Sigmoid colon (tissue), 7 donors: ENCODE measurements around the gene FOXC1. TPM values are rescaled to one million over a fixed set of nuclear protein-coding genes. Genes with fewer than 3 reads are reported as not detected.

Source experiments
- DNase-seq: peaks from one replicate; pipeline ENCODE4 v3.0.0-alpha.2; 2019
- H3K27ac ChIP-seq, 4 donors: fragments of 200-600 bp; sonication (generic); one replicate each; pipeline ENCODE4 v1.5.1; 2016 to 2019; ENCODE audit warnings: mild to moderate bottlenecking in 1 of 4
- H3K27me3 ChIP-seq, 3 donors: fragments of 200-600 bp; sonication (generic); one replicate each; pipeline ENCODE4 v1.5.1; 2019; ENCODE audit warnings: mild to moderate bottlenecking in 1 of 3
- H3K36me3 ChIP-seq, 4 donors: fragments of 200-600 bp; sonication (generic); one replicate each; pipeline ENCODE4 v1.5.1; 2016 to 2019
- H3K4me1 ChIP-seq, 4 donors: fragments of 200-600 bp; sonication (generic); one replicate each; pipeline ENCODE4 v1.5.1; 2017 to 2019
- H3K4me3 ChIP-seq, 4 donors: fragments of 200-600 bp; sonication (generic); one replicate each; pipeline ENCODE4 v1.5.1; 2017 to 2019; ENCODE audit warnings: mild to moderate bottlenecking in 2 of 4, moderate library complexity in 1 of 4
- H3K9me3 ChIP-seq, 4 donors: fragments of 200-600 bp in 3 of 4; sonication (generic) in 3 of 4; one replicate each; pipeline versions ENCODE4 v1.5.1 to v1.6.1; 2013 to 2019
- EP300 ChIP-seq, 4 donors: sonication (generic); formaldehyde crosslinking; IDR thresholded peaks; one replicate each; pipeline ENCODE4 v1.6.1; 2017; ENCODE audit warnings: antibody characterized with exemption in 4 of 4
- POLR2A ChIP-seq, 2 donors: fragments of 450-650 bp; IDR thresholded peaks; one replicate each; pipeline ENCODE4 v1.6.1; 2016; ENCODE audit warnings: antibody characterized with exemption in 2 of 2, mild to moderate bottlenecking in 2 of 2, moderate library complexity in 2 of 2
- POLR2AphosphoS5 ChIP-seq, 4 donors: sonication (generic); formaldehyde crosslinking; IDR thresholded peaks; one replicate each; pipeline ENCODE4 v1.6.1; 2017; ENCODE audit warnings: antibody characterized with exemption in 4 of 4
- WGBS, 2 donors: extraction: QIAGEN DNeasy Blood & Tissue Kit; methylation state at CpG; one replicate each; pipeline ENCODE4 v1.1.7; 2013; 5-methylcytosine and 5-hydroxymethylcytosine counted together
- intact Hi-C: fragments of 100-400 bp; cut with DNase I; formaldehyde crosslinking; loops from one replicate; pipeline ENCODE4 v1.15.1; 2023
- polyA plus RNA-seq, 3 donors: library from polyadenylated mRNA; stranded (reverse); fragments of 200-250 nt; gene quantifications; one replicate each; pipeline ENCODE4 v1.2.3, GENCODE V29; 2013
- total RNA-seq, 4 donors: library from RNA; depleted of rRNA; stranded (reverse); fragments of >200 nt; gene quantifications; one replicate each; pipeline ENCODE4 v1.1.0, GENCODE V29; 2016
- TF ChIP-seq, protein P1 (sequence below), 4 experiments: fragments of 450-650 bp in 3 of 4; fragments of 200-600 bp in 1 of 4; IDR thresholded peaks; one replicate each; pipeline ENCODE4 v1.5.1; 2016 to 2019; ENCODE audit warnings: antibody characterized with exemption in 4 of 4, mild to moderate bottlenecking in 3 of 4, moderate library complexity in 2 of 4
- donor health status: healthy with polysubstance abuse.
- donor health status: Bipolar disorder and iron deficiency.
- donor health status: healthy.

FOXC1 gene
- total and polyA plus RNA-seq, 7 donors = 0.60 to 3.0 (median 1.6) TPM; not detected in 1

DNA sequence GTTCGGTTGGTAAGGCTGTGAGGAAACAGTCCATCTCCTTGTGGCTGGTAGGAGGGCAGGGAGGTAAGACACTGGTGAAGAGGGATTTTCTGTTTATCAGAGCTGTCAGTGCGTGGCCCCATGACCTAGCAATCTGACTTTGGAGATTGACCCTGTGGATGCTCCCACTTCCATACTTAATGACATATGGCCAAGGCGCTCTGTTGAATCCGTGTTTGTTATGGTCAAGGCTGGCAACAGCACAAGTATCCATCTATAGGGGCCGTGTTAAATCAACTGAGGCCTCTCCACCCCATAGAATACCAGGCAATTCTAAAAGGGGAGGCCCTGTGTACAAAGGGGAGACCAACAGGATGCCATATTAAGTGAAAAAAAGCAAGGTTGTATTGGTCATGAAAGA is 25.6 kb upstream of the FOXC1 start:
- no peak overlapping the region for H3K27ac ChIP-seq
- WGBS, 2 donors = 73 to 87% methylated on average over 5 of the region's 5 CpGs
- DNase-seq = no peak
- no peaks in the 10 kb centered on the region for H3K36me3 ChIP-seq
- intact Hi-C loops = no loop called here
- TF ChIP-seq POLR2AphosphoS5 (IDR thresholded peaks at IDR 0.05) (no peak), POLR2A (IDR thresholded peaks at IDR 0.05) (no peak), EP300 (IDR thresholded peaks at IDR 0.05) (no peak)
- TF ChIP-seq, protein P1, sequence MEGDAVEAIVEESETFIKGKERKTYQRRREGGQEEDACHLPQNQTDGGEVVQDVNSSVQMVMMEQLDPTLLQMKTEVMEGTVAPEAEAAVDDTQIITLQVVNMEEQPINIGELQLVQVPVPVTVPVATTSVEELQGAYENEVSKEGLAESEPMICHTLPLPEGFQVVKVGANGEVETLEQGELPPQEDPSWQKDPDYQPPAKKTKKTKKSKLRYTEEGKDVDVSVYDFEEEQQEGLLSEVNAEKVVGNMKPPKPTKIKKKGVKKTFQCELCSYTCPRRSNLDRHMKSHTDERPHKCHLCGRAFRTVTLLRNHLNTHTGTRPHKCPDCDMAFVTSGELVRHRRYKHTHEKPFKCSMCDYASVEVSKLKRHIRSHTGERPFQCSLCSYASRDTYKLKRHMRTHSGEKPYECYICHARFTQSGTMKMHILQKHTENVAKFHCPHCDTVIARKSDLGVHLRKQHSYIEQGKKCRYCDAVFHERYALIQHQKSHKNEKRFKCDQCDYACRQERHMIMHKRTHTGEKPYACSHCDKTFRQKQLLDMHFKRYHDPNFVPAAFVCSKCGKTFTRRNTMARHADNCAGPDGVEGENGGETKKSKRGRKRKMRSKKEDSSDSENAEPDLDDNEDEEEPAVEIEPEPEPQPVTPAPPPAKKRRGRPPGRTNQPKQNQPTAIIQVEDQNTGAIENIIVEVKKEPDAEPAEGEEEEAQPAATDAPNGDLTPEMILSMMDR (IDR thresholded peaks at IDR 0.05) = no peak
- H3K4me3 ChIP-seq = no peak overlapping the region
- H3K9me3 ChIP-seq = no peaks in the 10 kb centered on the region
- H3K4me1 ChIP-seq = no peaks in the 10 kb centered on the region
- no peaks in the 10 kb centered on the region for H3K27me3 ChIP-seq

DNA sequence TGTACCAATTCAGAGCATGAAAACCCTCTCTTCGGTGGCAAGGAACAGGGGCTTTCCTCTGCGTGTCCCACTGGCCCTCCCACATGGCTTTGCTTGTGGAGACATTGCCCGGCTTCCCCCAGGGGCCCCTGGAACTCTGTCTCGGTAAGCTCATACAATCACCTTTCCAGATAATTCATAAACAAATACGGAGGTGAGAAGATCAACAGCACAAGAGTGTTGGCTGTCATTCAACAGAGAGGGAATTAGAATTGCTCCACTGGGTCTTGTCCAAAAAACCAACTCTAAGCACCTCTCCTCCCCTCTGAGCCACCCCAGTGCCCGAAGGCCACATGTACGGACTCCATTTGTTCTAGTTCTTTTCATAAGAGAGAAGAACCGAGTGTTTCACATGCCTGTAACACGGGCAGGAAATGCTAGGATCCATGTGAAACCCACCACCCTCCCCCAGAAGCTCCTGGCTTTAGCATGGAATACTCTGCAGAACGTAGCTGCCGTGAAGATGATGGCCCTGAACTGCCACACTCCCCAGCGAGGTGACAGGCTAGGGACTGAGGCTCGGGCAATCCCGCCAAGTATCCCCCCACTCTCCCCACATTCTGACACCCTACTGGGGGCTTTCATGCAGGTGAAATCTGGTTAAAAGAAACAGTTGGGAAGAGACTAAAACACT is 24.6 kb upstream of the FOXC1 start:
- DNase-seq = no peak
- no peaks in the 10 kb centered on the region for H3K27me3 ChIP-seq
- intact Hi-C loops = no loop called here
- H3K9me3 ChIP-seq = no peaks in the 10 kb centered on the region
- 86% methylated on average over 14 of the region's 14 CpGs for WGBS, 2 donors
- no peaks in the 10 kb centered on the region for H3K4me1 ChIP-seq
- no peak overlapping the region for H3K27ac ChIP-seq
- TF ChIP-seq POLR2A (IDR thresholded peaks at IDR 0.05) = no peak
- no peak overlapping the region for H3K4me3 ChIP-seq
- H3K36me3 ChIP-seq = no peaks in the 10 kb centered on the region

DNA sequence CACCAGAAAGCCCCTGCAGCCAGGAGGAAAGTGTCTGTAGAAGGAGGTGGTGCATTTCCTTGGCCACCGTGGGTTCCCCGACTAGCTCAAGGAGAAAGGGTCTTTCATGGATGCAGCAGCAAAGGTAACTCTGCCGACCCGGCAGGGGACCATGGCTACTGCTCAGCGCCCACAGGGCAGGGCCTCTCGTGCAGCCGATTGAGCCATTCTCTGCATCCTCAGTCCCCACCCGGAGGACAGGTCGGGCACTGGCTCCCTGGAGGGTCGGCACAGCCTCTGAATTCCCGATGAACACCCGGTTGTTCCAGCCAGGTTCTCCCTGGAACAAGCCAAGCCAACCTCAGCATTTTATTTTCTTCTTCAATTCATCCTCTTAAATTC is 24.1 kb upstream of the FOXC1 start:
- H3K27ac ChIP-seq = no peak overlapping the region
- intact Hi-C loops = no loop called here
- TF ChIP-seq POLR2AphosphoS5 (IDR thresholded peaks at IDR 0.05) (no peak), EP300 (IDR thresholded peaks at IDR 0.05) (no peak), POLR2A (IDR thresholded peaks at IDR 0.05) (no peak)
- TF ChIP-seq, protein P1 (IDR thresholded peaks at IDR 0.05) = no peak
- H3K4me1 ChIP-seq = no peaks in the 10 kb centered on the region
- no peak overlapping the region for H3K4me3 ChIP-seq
- no peak for DNase-seq
- 92 to 94% methylated on average over 12 of the region's 12 CpGs for WGBS, 2 donors
- H3K27me3 ChIP-seq = no peaks in the 10 kb centered on the region
- no peaks in the 10 kb centered on the region for H3K9me3 ChIP-seq
- no peaks in the 10 kb centered on the region for H3K36me3 ChIP-seq

DNA sequence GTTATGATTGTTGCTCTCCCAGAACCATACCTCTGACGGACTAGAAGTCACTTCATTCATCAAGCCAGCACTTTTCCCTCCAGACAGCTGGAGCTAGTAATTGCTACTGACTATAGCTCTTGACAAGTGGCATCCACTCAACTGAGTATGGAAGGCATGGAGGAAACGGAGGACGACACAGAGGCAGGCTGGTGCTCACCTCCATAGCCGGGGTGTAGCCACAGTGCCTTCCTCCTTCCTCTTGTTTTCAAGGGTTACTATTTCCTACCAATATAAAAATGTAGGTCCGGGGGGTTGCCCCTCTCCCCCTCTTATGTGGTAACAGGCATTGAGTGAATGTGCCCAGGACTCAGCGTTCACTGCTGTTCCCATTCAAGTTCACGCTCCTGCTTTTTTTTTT is 23.5 kb upstream of the FOXC1 start:
- no peak overlapping the region for H3K4me3 ChIP-seq

DNA sequence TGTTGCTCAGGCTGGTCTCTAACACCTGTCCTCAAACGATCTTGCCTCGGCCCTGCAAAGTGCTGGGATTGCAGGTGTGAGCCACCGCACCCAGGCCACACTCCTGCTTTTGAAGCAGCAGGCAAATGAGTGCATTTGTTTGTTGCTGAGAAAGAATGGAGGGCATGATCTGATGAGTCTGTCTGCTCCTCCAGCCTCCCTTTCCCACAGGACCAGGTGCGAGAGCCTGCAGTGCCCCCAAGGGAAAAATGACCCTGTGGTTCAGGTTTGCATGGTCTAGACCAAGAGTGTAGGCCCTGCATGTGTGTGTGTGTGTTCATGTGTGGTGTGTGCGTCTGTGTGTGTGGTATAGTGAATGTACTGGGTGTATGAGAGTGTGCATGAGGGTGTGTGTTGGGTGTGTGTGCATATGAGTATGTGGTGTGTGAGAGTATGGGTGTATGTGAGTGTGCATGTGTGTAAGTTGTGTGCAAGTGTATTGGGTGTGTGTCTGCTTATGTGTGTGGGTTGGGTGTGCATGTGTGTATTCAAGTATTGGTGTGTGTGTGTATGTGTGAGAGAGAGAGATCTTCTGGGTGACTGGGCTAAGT is 22.8 kb upstream of the FOXC1 start:
- intact Hi-C loops = no loop called here
- no peak for DNase-seq
- Histone ChIP-seq H3K36me3 (no peaks in the 10 kb centered on the region), H3K27ac (no peak overlapping the region), H3K4me1 (no peaks in the 10 kb centered on the region), H3K4me3 (no peak overlapping the region), H3K27me3 (no peaks in the 10 kb centered on the region), H3K9me3 (no peaks in the 10 kb centered on the region)
- TF ChIP-seq POLR2A (IDR thresholded peaks at IDR 0.05) (no peak), POLR2AphosphoS5 (IDR thresholded peaks at IDR 0.05) (no peak), EP300 (IDR thresholded peaks at IDR 0.05) (no peak)
- TF ChIP-seq, protein P1 (IDR thresholded peaks at IDR 0.05) = no peak
- 72 to 85% methylated on average over 5 of the region's 5 CpGs for WGBS, 2 donors

More for the DNA sequence above, 23.5 kb upstream of the FOXC1 start:
- WGBS, 2 donors = 93 to 95% methylated on average over 7 of the region's 7 CpGs
- Histone ChIP-seq H3K27ac (no peak overlapping the region), H3K9me3 (no peaks in the 10 kb centered on the region), H3K4me1 (no peaks in the 10 kb centered on the region), H3K36me3 (no peaks in the 10 kb centered on the region), H3K27me3 (no peaks in the 10 kb centered on the region)
- intact Hi-C loops = no loop called here
- DNase-seq = no peak
- TF ChIP-seq POLR2AphosphoS5 (IDR thresholded peaks at IDR 0.05) (no peak), POLR2A (IDR thresholded peaks at IDR 0.05) (no peak), EP300 (IDR thresholded peaks at IDR 0.05) (no peak)
- TF ChIP-seq, protein P1 (IDR thresholded peaks at IDR 0.05) = no peak
